HepG2 (cell line): ENCODE measurements around the gene PDHA2. TPM values are rescaled to one million over a fixed set of nuclear protein-coding genes. Genes with fewer than 3 reads are reported as not detected.

Experiments used
- ATAC-seq: fragments of 200-7000 bp; cut with Tn5 transposase; 3 replicates; pipeline ENCODE4 v1.9.1; 2020; ENCODE audit warnings: mild to moderate bottlenecking, moderate library complexity
- BruUV-seq: library from RNA; stranded (reverse); fragments of 400-500 nt; replicated peaks from 2 replicates; lab custom pipeline; 2021; lab: Mats Ljungman, UMichigan
- CTCF ChIA-PET: fragments of 300-600 bp; formaldehyde crosslinking; extraction: SDS; loops from one replicate; lab custom pipeline; 2021; ENCODE audit warnings: low total read pairs, inconsistent platforms, low intra/inter-chr PET ratio; lab: Yijun Ruan, JAX
- POLR2A ChIA-PET: fragments of 350-600 bp; sonication (Branson Sonifier 250); formaldehyde crosslinking; loops from one replicate; lab custom pipeline; 2020; ENCODE audit warnings: antibody characterized with exemption, inconsistent platforms; lab: Yijun Ruan, JAX
- DNase-seq: peaks from one replicate; pipeline ENCODE4 v3.0.0-alpha.2; 2015; ENCODE audit warnings: low spot score
- FAIRE-seq: peaks from 3 replicates; lab custom pipeline; 2011; peaks lifted over from hg19 to GRCh38; lab: Jason Lieb, UNC
- H2AFZ ChIP-seq: one replicate; pipeline ENCODE4 v1.6.1; 2011; ENCODE audit warnings: low read length, inconsistent platforms
- H3K27ac ChIP-seq: fragments of 300-600 bp; 3 replicates; pipeline ENCODE4 v1.8.0; 2011; ENCODE audit warnings: mixed run types, mild to moderate bottlenecking, mixed read lengths, low read length, inconsistent platforms; ENCODE audit not compliant: insufficient read depth; ENCODE audit errors: extremely low read length
- H3K27me3 ChIP-seq, 2 experiments: fragments of 200-600 bp in 1 of 2; 2 replicates in 1 of 2; 3 replicates in 1 of 2; pipeline versions ENCODE4 v1.6.0 to v1.8.0; 2011; ENCODE audit warnings: low read length in 2 of 2, mild to moderate bottlenecking in 2 of 2, moderate library complexity in 2 of 2, inconsistent platforms in 1 of 2; ENCODE audit not compliant: insufficient read depth in 2 of 2, control insufficient read depth in 1 of 2
- H3K36me3 ChIP-seq, 2 experiments: fragments of 200-600 bp in 1 of 2; replicated peaks in 1 of 2; 2 replicates in 1 of 2; 3 replicates in 1 of 2; pipeline versions ENCODE4 v1.5.1 to v1.8.0; 2011; ENCODE audit warnings: low read length in 2 of 2, inconsistent platforms in 1 of 2; ENCODE audit not compliant: insufficient read depth in 2 of 2, control insufficient read depth in 1 of 2
- H3K4me1 ChIP-seq: 2 replicates; pipeline ENCODE4 v1.5.1; 2012; ENCODE audit warnings: low read length, inconsistent platforms; ENCODE audit not compliant: insufficient read depth
- H3K4me2 ChIP-seq: 2 replicates; pipeline ENCODE4 v1.6.0; 2011; ENCODE audit warnings: low read depth, low read length, inconsistent platforms
- H3K4me3 ChIP-seq, 3 experiments: fragments of 200-600 bp in 1 of 3; sonication (generic), shearing (Covaris generic) in 1 of 3; replicated peaks in 1 of 3; 2 replicates each; pipeline ENCODE4 v1.5.1; 2011 to 2016; ENCODE audit warnings: low read length in 3 of 3, inconsistent platforms in 2 of 3, low read depth in 2 of 3, mild to moderate bottlenecking in 2 of 3, control low read depth in 1 of 3, mixed read lengths in 1 of 3; ENCODE audit not compliant: insufficient read depth in 1 of 3
- H3K79me2 ChIP-seq: one replicate; pipeline ENCODE4 v1.6.1; 2011; ENCODE audit warnings: low read length, inconsistent platforms; ENCODE audit not compliant: insufficient read depth
- H3K9ac ChIP-seq: 2 replicates; pipeline ENCODE4 v1.6.0; 2011; ENCODE audit warnings: mild to moderate bottlenecking, low read depth, low read length, inconsistent platforms; ENCODE audit not compliant: insufficient read depth
- H3K9me3 ChIP-seq: 2 replicates; pipeline ENCODE4 v1.5.1; 2012; ENCODE audit warnings: mild to moderate bottlenecking, low read length
- H4K20me1 ChIP-seq: 2 replicates; pipeline ENCODE4 v1.6.0; 2011; ENCODE audit warnings: inconsistent platforms, mild to moderate bottlenecking, low read length, moderate library complexity; ENCODE audit not compliant: insufficient read depth
- CC2D1A ChIP-seq: sonication (generic); formaldehyde crosslinking; IDR thresholded peaks from 2 replicates; pipeline ENCODE4 v1.8.1; 2023; ENCODE audit warnings: mild to moderate bottlenecking, missing genetic modification reagents
- ELF1 ChIP-seq: sonication (generic); formaldehyde crosslinking; IDR thresholded peaks from 2 replicates; pipeline ENCODE4 v1.4.0; 2020; ENCODE audit warnings: missing genetic modification reagents
- FOXO1 ChIP-seq: sonication (generic); formaldehyde crosslinking; IDR thresholded peaks from 2 replicates; pipeline ENCODE4 v1.4.0; 2020; ENCODE audit warnings: missing genetic modification reagents
- KDM3A ChIP-seq: IDR thresholded peaks from 2 replicates; pipeline ENCODE4 v1.6.1; 2018; ENCODE audit warnings: low read depth, missing compliant biosample characterization
- NFKBIZ ChIP-seq: IDR thresholded peaks from 2 replicates; pipeline ENCODE4 v1.6.1; 2018; ENCODE audit warnings: missing genetic modification reagents, missing compliant biosample characterization
- PPARG ChIP-seq: conservative IDR thresholded peaks from 2 replicates; pipeline ENCODE4 v1.6.1; 2016; ENCODE audit warnings: missing biosample characterization, missing genetic modification reagents
- RBFOX2 ChIP-seq: fragments of 200-400 bp; formaldehyde crosslinking; IDR thresholded peaks from 2 replicates; pipeline ENCODE4 v1.6.1; 2017; ENCODE audit warnings: low read depth, mild to moderate bottlenecking, low read length
- RXRA ChIP-seq: sonication (generic); formaldehyde crosslinking; IDR thresholded peaks from 2 replicates; pipeline ENCODE4 v1.5.1; 2020; ENCODE audit warnings: missing genetic modification reagents
- SKI ChIP-seq: fragments of 450-650 bp; IDR thresholded peaks from one replicate; pipeline ENCODE4 v1.6.1; 2018; ENCODE audit warnings: mild to moderate bottlenecking; ENCODE audit not compliant: partially characterized antibody
- STAT5B ChIP-seq: sonication (generic); formaldehyde crosslinking; IDR thresholded peaks from 2 replicates; pipeline ENCODE4 v1.4.0; 2020; ENCODE audit warnings: missing genetic modification reagents
- TEAD3 ChIP-seq: optimal IDR thresholded peaks from 2 replicates; pipeline ENCODE3; 2016; ENCODE audit warnings: borderline replicate concordance
- ZFYVE20 ChIP-seq: sonication (generic); formaldehyde crosslinking; IDR thresholded peaks from 2 replicates; pipeline ENCODE4 v1.8.0; 2023; ENCODE audit warnings: low read depth, mild to moderate bottlenecking, moderate library complexity, missing genetic modification reagents, borderline replicate concordance
- ZNF160 ChIP-seq: sonication (generic); formaldehyde crosslinking; IDR thresholded peaks from 2 replicates; pipeline ENCODE4 v1.8.0; 2022; ENCODE audit warnings: mild to moderate bottlenecking, inconsistent platforms, missing genetic modification reagents
- ZNF335 ChIP-seq: sonication (generic); formaldehyde crosslinking; IDR thresholded peaks from 2 replicates; pipeline ENCODE4 v1.4.0; 2020; ENCODE audit warnings: missing genetic modification reagents
- ZNF510 ChIP-seq: sonication (generic); formaldehyde crosslinking; IDR thresholded peaks from 2 replicates; pipeline ENCODE4 v1.4.0; 2020; ENCODE audit warnings: low read depth, mild to moderate bottlenecking, missing genetic modification reagents
- ZNF563 ChIP-seq: sonication (generic); formaldehyde crosslinking; IDR thresholded peaks from 2 replicates; pipeline ENCODE4 v1.8.0; 2022; ENCODE audit warnings: mild to moderate bottlenecking, moderate library complexity, missing genetic modification reagents
- WGBS: methylation state at CpG from one replicate; pipeline ENCODE4 v1.1.6; 2017; ENCODE audit warnings: low lambda C conversion rate; 5-methylcytosine and 5-hydroxymethylcytosine counted together
- in situ Hi-C: cut with HindIII; loops from 2 replicates; pipeline ENCODE4 v1.10.0; 2017; ENCODE audit warnings: low pct_unique_long_range_greater_than_20kb; ENCODE audit not compliant: extremely low pct_ligation_motif_present
- intact Hi-C: fragments of 100-400 bp; cut with micrococcal nuclease; formaldehyde crosslinking; loops from one replicate; pipeline ENCODE4 v1.10.0; 2022; ENCODE audit not compliant: unreplicated experiment
- polyA plus RNA-seq, 8 experiments: library from polyadenylated mRNA; depleted of rRNA in 3 of 8; stranded (reverse) in 7 of 8; unstranded in 1 of 8; fragments of >200 nt; fragmentation: Illumina TruSeq in 4 of 8; extraction: Trizol in 4 of 8; gene quantifications; 2 replicates each; pipeline versions ENCODE4 v1.2.1 to v1.2.3, GENCODE V29; 2011 to 2016; ENCODE audit warnings: low read depth in 4 of 8, missing spikeins in 1 of 8, mixed read lengths in 1 of 8; ENCODE audit not compliant: insufficient read depth in 1 of 8
- total RNA-seq, 5 experiments: library from RNA; depleted of rRNA; stranded (reverse); fragments of >200 nt; fragmentation: Illumina TruSeq; extraction: Trizol; gene quantifications; 2 replicates each; pipeline ENCODE4 v1.2.3, GENCODE V29; 2016; ENCODE audit warnings: low read depth in 1 of 5
- TF ChIP-seq, protein P1 (sequence below): sonication (generic); formaldehyde crosslinking; IDR thresholded peaks from 2 replicates; pipeline ENCODE4 v1.5.0; 2020; ENCODE audit warnings: mild to moderate bottlenecking, missing genetic modification reagents, borderline replicate concordance
- TF ChIP-seq, protein P2 (sequence below): sonication (generic); formaldehyde crosslinking; IDR thresholded peaks from 2 replicates; pipeline ENCODE4 v1.5.0; 2020; ENCODE audit warnings: mild to moderate bottlenecking, missing genetic modification reagents, moderate library complexity
- TF ChIP-seq, protein P3 (sequence below): IDR thresholded peaks from 2 replicates; pipeline ENCODE4 v1.6.1; 2012; ENCODE audit warnings: low read depth, low read length, improper control_type of control experiment
- TF ChIP-seq, protein P4 (sequence below): sonication (generic); formaldehyde crosslinking; IDR thresholded peaks from 2 replicates; pipeline ENCODE4 v1.4.0; 2020; ENCODE audit warnings: missing genetic modification reagents

Gene PDHA2
- total and polyA plus RNA-seq, 2 of the 13 experiments (the other 11 are each of a cell fraction or from before 2014, with no cell fraction given) = not detected

DNA sequence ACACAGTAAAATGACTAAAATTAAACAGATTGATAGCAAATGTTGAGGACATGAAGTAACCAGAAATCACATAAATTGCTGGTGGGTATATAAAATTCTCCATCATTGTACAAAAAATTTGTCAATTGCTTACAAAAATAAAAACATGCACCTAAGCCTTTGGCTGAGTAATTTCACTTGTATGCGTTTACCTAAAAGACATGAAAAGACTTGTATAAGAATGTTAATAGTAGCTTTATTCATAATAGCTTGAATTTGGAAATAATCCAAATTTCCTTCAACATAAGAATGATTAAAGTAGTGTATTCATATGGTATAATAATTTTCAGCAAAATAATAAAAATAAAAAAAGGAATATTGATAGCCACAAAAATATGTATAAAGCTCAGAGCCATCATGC, 37.7 kb downstream of the PDHA2 start:
- ATAC-seq (no peak), DNase-seq (no peak), FAIRE-seq (no peak)
- ChIA-PET CTCF (no interaction called here), POLR2A (no interaction called here)
- intact Hi-C loops = no loop called here
- no peak for TF ChIP-seq ELF1 (CRISPR knock-in tag)
- TF ChIP-seq PPARG (CRISPR knock-in tag) = no peak
- TF ChIP-seq, protein P1, sequence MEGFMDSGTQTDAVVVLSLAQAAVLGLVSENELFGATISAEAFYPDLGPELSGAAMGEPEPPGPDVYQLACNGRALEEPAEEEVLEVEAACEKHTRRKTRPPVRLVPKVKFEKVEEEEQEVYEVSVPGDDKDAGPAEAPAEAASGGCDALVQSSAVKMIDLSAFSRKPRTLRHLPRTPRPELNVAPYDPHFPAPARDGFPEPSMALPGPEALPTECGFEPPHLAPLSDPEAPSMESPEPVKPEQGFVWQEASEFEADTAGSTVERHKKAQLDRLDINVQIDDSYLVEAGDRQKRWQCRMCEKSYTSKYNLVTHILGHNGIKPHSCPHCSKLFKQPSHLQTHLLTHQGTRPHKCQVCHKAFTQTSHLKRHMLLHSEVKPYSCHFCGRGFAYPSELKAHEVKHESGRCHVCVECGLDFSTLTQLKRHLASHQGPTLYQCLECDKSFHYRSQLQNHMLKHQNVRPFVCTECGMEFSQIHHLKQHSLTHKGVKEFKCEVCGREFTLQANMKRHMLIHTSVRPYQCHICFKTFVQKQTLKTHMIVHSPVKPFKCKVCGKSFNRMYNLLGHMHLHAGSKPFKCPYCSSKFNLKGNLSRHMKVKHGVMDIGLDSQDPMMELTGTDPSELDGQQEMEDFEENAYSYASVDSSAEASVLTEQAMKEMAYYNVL (CRISPR knock-in tag) = no peak
- no peak for TF ChIP-seq ZNF335 (CRISPR knock-in tag)
- no peak for TF ChIP-seq SKI
- TF ChIP-seq STAT5B = no peak
- TF ChIP-seq, protein P2, sequence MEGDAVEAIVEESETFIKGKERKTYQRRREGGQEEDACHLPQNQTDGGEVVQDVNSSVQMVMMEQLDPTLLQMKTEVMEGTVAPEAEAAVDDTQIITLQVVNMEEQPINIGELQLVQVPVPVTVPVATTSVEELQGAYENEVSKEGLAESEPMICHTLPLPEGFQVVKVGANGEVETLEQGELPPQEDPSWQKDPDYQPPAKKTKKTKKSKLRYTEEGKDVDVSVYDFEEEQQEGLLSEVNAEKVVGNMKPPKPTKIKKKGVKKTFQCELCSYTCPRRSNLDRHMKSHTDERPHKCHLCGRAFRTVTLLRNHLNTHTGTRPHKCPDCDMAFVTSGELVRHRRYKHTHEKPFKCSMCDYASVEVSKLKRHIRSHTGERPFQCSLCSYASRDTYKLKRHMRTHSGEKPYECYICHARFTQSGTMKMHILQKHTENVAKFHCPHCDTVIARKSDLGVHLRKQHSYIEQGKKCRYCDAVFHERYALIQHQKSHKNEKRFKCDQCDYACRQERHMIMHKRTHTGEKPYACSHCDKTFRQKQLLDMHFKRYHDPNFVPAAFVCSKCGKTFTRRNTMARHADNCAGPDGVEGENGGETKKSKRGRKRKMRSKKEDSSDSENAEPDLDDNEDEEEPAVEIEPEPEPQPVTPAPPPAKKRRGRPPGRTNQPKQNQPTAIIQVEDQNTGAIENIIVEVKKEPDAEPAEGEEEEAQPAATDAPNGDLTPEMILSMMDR (CRISPR knock-in tag) = no peak
- no peak for TF ChIP-seq CC2D1A (CRISPR knock-in tag)
- TF ChIP-seq NFKBIZ (CRISPR knock-in tag) = no peak
- no peak for TF ChIP-seq KDM3A
- no peak for TF ChIP-seq FOXO1 (CRISPR knock-in tag)
- TF ChIP-seq TEAD3 (CRISPR knock-in tag) = no peak
- no peak for TF ChIP-seq RBFOX2
- no peak for TF ChIP-seq RXRA (CRISPR knock-in tag)
- no peak for TF ChIP-seq ZNF160 (CRISPR knock-in tag)
- TF ChIP-seq ZNF563 (CRISPR knock-in tag) = no peak
- TF ChIP-seq, protein P3, sequence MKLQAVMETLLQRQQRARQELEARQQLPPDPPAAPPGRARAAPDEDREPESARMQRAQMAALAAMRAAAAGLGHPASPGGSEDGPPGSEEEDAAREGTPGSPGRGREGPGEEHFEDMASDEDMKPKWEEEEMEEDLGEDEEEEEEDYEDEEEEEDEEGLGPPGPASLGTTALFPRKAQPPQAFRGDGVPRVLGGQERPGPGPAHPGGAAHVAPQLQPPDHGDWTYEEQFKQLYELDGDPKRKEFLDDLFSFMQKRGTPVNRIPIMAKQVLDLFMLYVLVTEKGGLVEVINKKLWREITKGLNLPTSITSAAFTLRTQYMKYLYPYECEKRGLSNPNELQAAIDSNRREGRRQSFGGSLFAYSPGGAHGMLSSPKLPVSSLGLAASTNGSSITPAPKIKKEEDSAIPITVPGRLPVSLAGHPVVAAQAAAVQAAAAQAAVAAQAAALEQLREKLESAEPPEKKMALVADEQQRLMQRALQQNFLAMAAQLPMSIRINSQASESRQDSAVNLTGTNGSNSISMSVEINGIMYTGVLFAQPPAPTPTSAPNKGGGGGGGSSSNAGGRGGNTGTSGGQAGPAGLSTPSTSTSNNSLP = no peak
- no peak for TF ChIP-seq ZNF510
- TF ChIP-seq, protein P4, sequence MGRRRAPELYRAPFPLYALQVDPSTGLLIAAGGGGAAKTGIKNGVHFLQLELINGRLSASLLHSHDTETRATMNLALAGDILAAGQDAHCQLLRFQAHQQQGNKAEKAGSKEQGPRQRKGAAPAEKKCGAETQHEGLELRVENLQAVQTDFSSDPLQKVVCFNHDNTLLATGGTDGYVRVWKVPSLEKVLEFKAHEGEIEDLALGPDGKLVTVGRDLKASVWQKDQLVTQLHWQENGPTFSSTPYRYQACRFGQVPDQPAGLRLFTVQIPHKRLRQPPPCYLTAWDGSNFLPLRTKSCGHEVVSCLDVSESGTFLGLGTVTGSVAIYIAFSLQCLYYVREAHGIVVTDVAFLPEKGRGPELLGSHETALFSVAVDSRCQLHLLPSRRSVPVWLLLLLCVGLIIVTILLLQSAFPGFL (CRISPR knock-in tag) = no peak
- TF ChIP-seq ZFYVE20 (CRISPR knock-in tag) = no peak
- no peak overlapping the region for H3K4me3 ChIP-seq
- 83% methylated on average over 1 of the region's 1 CpG for WGBS
- no peak overlapping the region for H3K4me2 ChIP-seq
- peaks cover 73% of the 10 kb centered on the region for H3K9me3 ChIP-seq
- H3K27ac ChIP-seq = no peak overlapping the region
- no peaks in the 10 kb centered on the region for H4K20me1 ChIP-seq
- in situ Hi-C loops = no loop called here
- no peaks in the 10 kb centered on the region for H3K79me2 ChIP-seq
- H3K9ac ChIP-seq = no peak overlapping the region
- no TSS peak for BruUV-seq
- H3K36me3 ChIP-seq = no peaks in the 10 kb centered on the region
- no peaks in the 10 kb centered on the region for H3K4me1 ChIP-seq
- no peaks in the 10 kb centered on the region for H3K27me3 ChIP-seq
- H2AFZ ChIP-seq = no peak overlapping the region
